Measurements from ENCODE around the gene FHOD3.
"Not testable (repeated sequence)": the region's sequence is repeated elsewhere in the genome, so short reads cannot be mapped to it uniquely, and the experiment has no call there.

Gene FHOD3

GRCh38 chr18:36530676-36531405 is 233.3 kb downstream of the FHOD3 start:
- no peak for DNase-seq

- no peak for DNase-seq
Measured at GRCh38 chr18:36531636-36532035, 234.1 kb downstream of the FHOD3 start.

- no peak for DNase-seq
Measured at GRCh38 chr18:36532394-36532793, 234.9 kb downstream of the FHOD3 start.

GRCh38 chr18:36532815-36533214 is 235.3 kb downstream of the FHOD3 start:
- DNase-seq: no peak

- DNase-seq: no peak
Measured at GRCh38 chr18:36533446-36534153, 236.1 kb downstream of the FHOD3 start.

GRCh38 chr18:36534154-36534688 is 236.7 kb downstream of the FHOD3 start:
- DNase-seq: no peak

GRCh38 chr18:36535202-36535935 is 237.9 kb downstream of the FHOD3 start:
- DNase-seq: no peak

GRCh38 chr18:36536426-36536825 is 238.9 kb downstream of the FHOD3 start:
- no peak for DNase-seq

GRCh38 chr18:36537289-36537688 is 239.8 kb downstream of the FHOD3 start:
- DNase-seq: no peak

GRCh38 chr18:36539674-36540231 is 242.2 kb downstream of the FHOD3 start:
- no peak for DNase-seq

- DNase-seq: no peak
Measured at GRCh38 chr18:36543030-36543429, 245.5 kb downstream of the FHOD3 start.

- no peak for DNase-seq
Measured at GRCh38 chr18:36543991-36544725, 246.6 kb downstream of the FHOD3 start.

- DNase-seq: no peak
Measured at GRCh38 chr18:36545821-36546427, 248.4 kb downstream of the FHOD3 start.

- DNase-seq: no peak
Measured at GRCh38 chr18:36546876-36547275, 249.4 kb downstream of the FHOD3 start.

- DNase-seq: no peak
Measured at GRCh38 chr18:36547544-36547943, 250.0 kb downstream of the FHOD3 start.

- not testable (repeated sequence) for DNase-seq
Measured at GRCh38 chr18:36551274-36551673, 253.8 kb downstream of the FHOD3 start.

- no peak for DNase-seq
Measured at GRCh38 chr18:36558234-36558633, 260.7 kb downstream of the FHOD3 start.

GRCh38 chr18:36559149-36559857 is 261.8 kb downstream of the FHOD3 start:
- no peak for DNase-seq

GRCh38 chr18:36560187-36560586 is 262.7 kb downstream of the FHOD3 start:
- DNase-seq: no peak

GRCh38 chr18:36561046-36561445 is 263.5 kb downstream of the FHOD3 start:
- DNase-seq: no peak

GRCh38 chr18:36564841-36565240 is 267.3 kb downstream of the FHOD3 start:
- DNase-seq: no peak
